ENCODE measurements around the gene EBF3.

DNA sequence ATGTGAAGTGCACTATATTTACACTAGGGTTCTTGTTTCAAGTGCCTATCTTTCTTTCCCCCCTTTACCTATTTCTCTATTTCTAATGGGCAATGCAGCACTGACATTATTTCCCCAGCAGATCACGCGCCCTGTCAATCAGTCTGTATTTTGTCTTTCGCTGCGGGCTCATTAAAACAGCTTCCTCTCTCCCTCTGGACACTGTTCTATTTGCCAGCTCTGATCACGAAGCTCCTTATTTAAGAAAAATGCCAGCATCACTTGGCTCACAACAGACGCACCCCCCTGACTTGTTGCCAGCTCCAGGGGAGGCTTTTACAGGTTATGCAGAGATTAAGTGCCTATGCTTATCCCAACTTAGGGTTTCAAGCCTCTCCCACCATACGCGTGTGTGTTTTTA lies 78.5 kb downstream of the EBF3 start:
- TF ChIP-seq EZH2 (IDR thresholded peaks at IDR 0.05; ENCODE audit: borderline replicate concordance, low read depth, low read length, poor library complexity, severe bottlenecking) (no peak), CTCF (conservative IDR thresholded peaks at IDR 0.05; ENCODE audit: low read depth, low read length) (no peak)

All from A673 (cell line).